Left lobe of liver (tissue), 2 donors: ENCODE data around the gene CTNNA2. TPM values are rescaled to one million over a fixed set of nuclear protein-coding genes. Genes with fewer than 3 reads are reported as not detected.
"Not testable (repeated sequence)": the region's sequence is repeated elsewhere in the genome, so short reads cannot be mapped to it uniquely, and the experiment has no call there.

ENCODE experiments used
- ATAC-seq: fragments of 200-7000 bp; cut with Tn5 transposase; one replicate; pipeline ENCODE4 v1.9.1; 2020; ENCODE audit warnings: mild to moderate bottlenecking, moderate library complexity
- DNase-seq: peaks from one replicate; pipeline ENCODE4 v3.0.0-alpha.2; 2020; ENCODE audit warnings: low spot score
- total RNA-seq: library from RNA; stranded (reverse); gene quantifications from one replicate; pipeline ENCODE4 v1.2.1, GENCODE V29; 2021
- donor health status: DM: no; HTN: no; CAD: no; lungs with moderate emphysema.
- donor health status: DM: no; HTN: yes; CAD: no.

Gene CTNNA2
- total RNA-seq, 1 donor from 2014 or later: not detected

DNA sequence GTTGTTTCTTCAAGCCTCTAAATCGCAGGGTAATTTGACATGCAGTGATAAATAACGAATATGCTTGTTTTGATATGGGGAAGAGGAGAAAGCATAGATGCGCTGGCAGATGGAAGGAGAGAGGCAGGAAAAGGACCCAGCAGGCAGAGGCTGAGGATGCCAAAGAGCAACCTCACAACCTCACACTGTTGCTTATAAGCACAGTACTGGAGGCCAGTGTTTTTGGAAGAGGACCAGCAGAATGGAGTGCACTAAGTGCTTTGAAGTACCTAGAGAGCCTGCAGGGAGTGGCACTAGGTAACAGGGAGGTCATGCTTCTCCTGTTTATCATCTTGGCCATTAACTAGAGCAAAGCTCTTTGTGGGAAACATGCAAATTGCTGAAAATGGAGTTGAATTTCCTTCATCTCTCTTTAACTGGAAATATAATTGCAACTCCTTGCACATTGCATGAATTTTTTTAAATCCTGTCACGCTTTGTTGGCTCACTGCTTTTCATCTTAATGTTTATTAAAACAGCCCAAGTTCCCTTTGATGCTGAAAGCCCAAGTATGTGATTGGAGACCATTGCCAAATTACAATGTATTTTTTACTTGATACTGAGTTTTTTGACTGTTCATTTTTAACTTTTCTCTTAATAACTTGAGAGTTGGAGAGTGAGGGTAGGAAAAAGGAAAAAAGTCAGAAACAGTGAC lies 555.3 kb downstream of the CTNNA2 start:
- no peak for DNase-seq
- ATAC-seq: no peak

DNA sequence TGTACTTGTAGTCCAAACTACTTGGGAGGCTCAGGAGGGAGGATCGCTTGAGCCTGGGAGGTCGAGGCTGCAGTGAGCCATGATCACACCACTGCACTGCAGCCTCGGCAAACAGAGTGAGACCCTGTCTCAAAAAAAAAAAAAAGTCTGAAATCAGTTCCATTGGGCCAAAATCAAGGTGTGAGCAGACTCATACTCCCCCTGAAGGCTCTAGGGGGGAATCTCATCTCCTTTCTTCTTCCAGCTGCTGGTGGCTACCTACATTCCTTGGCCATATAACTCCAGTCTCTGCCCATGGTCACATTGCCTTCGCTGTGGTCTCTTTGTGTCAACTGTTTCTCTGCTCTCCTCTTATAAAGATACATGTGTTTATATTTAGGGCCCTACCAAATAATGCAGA lies 557.7 kb downstream of the CTNNA2 start:
- ATAC-seq (no peak), DNase-seq (no peak)

DNA sequence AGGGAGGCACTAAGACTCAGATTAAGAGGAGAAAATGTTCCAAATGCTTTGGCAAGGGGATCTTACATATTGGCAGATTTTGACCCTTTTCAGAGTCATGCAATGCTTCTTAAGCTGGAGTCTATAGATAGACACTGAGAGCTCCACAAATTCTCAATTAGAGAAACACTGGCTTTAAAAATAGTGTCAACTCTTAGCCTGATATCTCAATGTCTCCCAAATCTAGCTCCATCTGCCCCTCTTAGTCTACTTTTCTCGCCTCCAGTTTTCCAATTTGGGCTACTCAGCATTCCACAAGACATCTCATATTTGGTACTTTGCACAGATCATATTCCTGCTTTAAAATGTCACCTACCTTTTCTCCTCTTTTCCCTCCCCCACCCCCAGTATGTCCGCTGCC lies 559.1 kb downstream of the CTNNA2 start:
- DNase-seq (no peak), ATAC-seq (no peak)

DNA sequence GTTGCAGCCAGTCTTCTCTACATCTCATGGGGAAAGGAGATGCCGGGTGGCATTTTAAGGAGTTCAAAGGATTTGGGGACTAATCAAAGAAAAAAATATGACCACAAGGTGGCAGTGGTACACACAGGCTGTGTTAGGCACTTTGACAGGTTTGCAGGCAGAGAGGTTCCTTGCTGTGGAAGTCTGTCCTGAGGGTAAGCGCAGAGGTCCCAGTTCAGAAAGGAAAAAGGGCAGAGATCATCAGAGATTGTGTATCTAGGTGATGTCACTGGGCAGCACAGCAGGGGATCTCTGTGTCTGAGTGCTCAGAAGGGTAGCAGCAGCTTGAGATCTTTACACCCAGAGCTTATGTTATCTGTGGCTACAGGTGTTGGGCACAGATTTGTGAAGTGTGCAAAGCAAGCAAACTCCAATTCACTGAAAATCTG lies 560.3 kb downstream of the CTNNA2 start:
- ATAC-seq (peak; percentile 93), DNase-seq (no peak)

DNA sequence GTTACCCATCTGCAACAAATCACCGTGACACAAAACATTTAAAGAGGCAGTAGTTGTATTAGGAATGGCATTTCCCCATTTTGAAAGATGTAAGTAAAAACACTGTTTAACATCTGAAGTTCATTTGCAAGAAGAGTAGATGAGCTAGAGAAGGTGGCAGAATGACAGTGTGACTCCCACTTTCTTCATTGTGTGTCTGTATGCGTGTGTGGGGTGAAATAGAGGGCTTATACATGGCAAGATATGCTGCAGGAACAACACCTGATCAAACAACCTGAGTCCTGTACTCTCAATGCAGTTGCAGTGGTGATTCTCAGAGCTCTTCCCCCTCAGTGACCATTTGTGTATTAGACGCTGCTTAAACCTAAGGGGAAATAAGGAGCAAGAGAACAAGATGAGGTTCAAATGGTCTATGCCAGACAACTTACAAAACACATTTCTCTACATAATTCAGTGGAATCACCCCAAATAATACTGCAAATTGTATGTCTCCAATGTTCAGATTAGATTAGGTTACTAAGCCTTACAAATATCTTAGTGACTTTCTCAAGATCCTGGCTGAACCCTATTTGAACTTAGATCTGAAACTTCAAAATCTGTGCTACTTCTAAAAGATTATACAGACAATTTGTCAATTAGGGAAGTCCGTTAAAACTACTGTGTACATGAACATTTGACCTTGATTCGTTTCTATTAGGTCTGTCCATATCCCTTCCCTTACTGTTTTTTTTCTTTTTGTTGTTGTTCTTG lies 561.6 kb downstream of the CTNNA2 start:
- ATAC-seq (no peak), DNase-seq (no peak)

DNA sequence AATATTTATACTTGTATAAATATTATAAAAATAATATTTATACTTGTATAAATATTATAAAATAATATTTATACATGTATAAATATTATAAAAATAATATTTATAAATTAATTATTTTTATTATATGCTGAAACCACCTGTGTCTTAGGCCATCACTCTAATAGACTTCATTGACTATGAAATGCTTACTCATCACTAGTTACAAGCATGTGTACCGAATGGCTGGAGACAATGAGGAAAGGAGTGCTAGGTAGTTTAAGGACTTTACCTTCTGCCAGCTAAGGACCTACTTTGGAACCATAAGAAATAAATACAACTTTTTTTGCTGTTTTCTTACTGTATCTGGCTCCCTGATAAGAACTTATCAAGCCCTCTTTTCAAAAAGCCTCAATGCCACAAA lies 562.9 kb downstream of the CTNNA2 start:
- ATAC-seq: no peak
- DNase-seq: no peak

DNA sequence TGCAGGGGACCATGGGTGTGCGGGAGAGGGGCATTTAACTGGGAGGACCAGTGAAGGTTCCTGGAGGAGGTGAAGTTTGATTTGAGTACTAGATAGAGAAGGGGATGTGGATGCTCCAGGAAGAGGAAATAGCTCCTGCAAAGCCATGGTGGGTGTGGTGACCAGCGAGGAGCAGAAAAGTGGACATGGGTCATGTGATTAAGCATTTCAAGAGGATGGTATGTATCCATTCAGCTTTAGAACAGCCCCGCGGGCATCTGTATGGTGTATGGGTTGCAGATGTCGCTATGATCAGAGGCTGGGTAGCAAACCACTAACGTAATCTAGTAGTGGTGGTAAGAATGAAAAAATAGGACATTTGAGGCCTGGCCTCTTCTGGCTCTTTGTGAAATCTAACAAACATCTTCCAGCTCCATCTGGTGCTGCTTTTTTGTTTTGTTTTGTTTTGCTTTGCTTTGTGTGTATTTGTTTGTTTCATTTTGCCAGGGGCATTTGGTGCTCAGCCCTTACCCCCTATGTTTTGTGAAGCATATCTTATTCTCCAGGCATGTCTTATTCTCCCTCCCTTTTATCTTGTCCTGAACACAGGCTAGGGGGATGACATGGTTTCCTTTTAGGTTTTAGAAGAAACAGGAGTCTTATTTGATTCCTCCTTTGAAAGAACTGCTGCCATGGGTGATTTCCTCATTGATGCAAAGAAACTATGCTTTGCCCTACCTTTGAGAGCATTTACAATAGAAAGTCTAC lies 565.6 kb downstream of the CTNNA2 start:
- ATAC-seq (no peak), DNase-seq (no peak)

DNA sequence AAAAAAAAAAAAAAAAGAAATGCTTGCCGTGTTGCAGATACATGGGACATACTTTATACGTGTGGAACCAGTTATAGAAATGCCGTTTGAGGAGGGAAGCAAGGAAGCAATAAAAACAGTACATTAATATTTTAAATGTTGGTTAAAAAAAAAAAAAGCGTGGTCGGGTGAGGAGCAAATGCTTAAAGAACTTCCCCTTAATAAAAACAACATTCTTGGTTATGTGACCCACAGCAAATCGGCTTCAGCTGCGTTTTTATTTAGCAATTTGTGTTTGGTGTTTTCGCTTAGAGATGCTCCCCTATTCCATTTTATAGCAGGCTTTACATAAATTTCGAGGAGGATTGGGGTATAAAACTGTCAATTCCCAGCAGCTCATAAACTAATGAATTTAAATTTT lies 568.1 kb downstream of the CTNNA2 start:
- no peak for DNase-seq
- ATAC-seq: no peak

DNA sequence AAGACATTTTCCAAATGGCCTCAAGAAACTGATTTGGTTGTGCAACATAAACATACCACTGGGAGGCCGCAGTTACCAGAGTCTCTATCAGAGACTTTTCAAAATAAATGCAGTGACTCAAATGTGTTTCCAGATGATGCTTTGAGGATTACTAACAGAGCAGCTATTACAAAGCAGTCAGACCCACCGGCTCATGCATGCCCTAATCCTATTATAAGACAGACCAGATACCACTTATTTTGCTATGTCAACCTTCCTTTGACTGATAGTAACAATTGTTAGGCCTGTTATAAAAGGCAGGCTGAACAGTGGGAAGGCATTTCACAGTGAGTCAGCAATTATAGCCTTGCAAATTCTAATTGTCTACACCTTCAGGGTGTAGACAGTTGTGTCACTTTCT lies 574.0 kb downstream of the CTNNA2 start:
- no peak for DNase-seq
- no peak for ATAC-seq

DNA sequence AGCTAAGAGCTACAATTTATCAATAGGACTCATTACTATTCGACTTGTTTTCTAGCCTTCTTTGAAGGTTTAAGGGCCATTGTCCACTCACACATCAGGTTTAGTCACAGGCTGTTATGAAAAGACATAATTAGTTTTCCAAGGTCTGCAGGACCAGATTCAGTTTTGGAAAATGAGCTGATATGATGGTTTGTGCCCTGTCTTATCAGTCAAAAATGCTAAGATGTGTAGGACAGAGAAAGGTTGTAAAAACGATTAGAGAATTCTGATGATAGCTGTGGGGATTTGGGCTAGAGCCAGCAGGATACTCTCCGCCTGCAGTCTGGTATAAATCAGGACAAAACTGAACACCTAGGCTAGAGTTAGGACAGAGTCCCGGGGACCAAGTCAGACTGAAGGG lies 578.4 kb downstream of the CTNNA2 start:
- DNase-seq: no peak
- ATAC-seq: no peak

DNA sequence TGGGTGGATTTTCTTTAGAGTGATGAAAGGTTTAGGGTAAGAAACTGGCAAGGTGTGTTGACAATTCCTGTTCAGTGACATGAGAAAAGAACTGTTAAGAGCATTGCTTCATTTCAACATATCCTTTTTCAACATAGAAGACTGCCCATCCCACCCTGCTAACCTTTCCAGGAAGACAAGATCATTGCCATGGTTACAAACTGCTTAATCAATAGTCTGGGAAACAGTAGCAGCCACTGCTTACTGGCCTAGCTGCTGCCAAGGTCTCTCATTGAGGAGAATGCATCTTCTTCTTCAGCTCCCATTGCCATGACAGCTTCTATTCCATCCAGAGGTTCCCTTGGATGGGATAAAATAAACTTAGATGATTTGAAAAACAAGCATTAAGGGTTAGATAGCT lies 579.6 kb downstream of the CTNNA2 start:
- ATAC-seq (no peak), DNase-seq (no peak)

DNA sequence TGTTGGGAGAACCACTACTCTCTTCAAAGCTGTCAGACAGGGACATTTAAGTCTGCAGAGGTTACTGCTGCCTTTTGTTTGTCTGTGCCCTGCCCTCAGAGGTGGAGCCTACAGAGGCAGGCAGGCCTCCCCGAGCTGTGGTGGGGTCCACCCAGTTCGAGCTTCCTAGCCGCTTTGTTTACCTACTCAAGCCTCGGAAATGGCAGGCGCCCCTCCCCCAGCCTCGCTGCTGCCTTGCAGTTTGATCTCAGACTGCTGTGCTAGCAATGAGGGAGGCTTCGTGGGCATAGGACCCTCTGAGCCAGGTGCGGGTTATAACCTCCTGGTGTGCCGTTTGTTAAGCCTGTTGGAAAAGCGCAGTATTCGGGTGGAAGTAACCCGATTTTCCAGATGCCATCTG lies 585.7 kb downstream of the CTNNA2 start:
- ATAC-seq, DNase-seq: not testable (repeated sequence)

DNA sequence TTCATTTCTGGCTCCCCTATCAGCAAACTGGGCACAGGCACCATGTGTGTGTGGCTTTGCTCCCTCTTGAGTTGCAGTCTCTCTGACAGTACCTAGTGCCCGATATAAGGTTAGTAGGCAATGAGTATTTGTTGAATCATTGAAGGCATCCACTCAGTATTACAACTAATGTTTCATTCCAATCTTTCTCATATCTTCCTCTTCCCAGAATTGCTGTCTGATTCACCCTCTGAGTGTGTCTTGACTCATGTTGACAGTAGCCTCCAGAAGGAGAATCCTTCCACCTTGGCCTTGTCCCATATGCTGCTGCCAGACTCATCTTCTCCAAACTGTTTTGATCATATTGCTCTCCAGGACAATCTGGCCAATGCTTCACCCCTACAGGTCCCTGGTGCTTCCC lies 589.2 kb downstream of the CTNNA2 start:
- ATAC-seq (no peak), DNase-seq (no peak)

DNA sequence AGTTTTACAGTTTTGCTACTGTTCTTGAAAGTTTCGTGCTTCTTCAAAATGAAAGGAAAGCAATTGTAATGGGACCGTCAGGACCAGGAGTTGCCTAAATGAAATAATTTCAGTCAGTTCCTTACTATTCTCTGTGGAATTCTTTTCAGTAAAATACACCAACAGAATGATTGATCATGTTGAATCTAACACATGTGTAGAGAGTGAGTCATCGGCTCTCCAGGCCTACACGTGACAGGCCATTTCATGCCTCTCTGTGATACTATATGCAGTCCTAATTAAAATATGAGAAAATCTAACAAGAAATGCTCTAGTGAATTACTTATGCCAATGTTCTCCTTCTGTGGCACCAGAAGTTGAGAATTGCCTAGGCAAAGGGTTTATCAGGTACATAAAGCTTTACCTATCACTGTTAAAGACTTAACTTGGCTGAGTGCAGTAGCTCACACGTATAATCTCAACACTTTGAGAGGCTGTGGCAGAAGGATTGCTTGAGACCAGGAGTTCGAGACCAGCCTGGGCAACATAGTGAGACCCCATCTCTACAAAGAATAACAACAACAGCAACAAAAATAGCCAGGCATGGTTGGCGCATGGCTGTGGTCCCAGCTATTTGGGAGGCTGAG lies 592.3 kb downstream of the CTNNA2 start:
- DNase-seq: no peak
- ATAC-seq: no peak

DNA sequence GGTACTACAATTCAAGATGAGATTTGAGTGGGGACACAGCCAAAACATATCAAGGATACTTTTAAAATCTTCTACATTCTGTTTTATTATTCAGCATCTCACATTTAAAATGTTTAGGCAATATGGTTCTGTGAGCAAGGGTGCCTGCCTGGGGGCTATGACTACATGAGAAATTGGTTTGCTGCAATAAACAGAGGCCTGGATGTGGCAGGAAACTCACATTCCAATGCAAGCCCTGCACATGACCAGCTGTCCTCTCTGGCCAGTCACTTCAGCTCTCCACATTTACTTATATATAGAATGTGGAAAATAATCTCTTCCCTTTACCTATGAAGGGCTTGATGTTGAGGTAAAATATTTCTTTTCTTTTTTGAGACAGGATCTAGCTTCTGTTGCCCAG lies 598.3 kb downstream of the CTNNA2 start:
- DNase-seq: no peak

DNA sequence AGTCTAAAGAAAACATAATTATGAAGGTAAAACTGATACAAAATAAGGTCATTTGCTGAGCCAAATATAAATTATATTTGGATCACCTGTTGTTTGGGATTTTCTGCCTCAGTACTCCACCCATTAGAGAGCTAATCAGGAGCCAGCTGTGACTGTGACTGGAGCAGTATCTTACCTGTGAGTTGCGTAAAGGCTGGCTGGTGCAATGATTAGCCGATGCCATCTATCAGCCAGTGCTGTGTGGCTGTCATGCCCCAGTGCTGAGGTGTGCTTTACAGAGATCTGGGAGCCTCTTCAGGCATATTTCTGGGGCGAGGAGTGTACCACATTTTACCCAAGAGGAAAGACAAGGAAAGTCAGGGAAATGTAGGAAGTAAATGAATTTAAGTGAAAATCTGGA lies 599.9 kb downstream of the CTNNA2 start:
- no peak for ATAC-seq
- DNase-seq: no peak

More for the DNA sequence above, 598.3 kb downstream of the CTNNA2 start:
- ATAC-seq: no peak

DNA sequence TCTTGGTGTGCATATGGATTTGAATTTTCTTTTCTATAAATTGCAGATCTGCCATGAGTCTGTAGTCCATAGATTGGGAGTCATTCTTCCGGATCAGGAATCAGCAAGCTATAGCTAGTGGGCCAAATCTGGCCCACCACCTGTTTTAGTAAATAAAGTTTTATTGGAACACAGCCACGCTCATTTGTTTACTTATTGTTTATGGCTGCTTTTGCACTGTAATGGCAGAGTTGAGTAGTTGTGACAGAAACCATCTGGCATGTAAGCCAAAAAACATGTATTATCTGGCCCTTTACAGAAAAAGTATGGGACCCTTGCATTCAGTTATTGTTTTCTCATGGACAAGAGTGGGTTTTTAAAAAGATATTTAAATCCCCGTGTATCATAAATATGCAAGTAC lies 600.5 kb downstream of the CTNNA2 start:
- ATAC-seq (no peak), DNase-seq (no peak)

DNA sequence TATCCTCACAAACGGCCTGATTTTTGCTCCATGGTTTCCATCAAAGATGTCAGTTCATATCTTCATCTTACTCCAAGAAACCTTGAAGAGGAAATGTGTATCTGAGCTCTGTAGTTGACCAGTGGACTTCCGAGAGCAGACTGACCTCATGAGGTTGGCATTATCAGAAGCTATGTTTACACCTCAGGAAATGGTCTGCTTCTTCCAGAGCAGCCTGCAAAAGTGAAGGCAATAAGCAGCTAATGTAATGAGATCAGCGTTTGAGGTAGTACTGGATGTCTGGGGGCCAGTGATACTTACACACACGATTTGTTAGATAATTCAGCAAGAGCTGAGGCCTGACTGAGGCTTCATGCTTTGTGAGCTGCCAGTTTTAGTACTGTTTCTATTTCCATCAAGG lies 602.0 kb downstream of the CTNNA2 start:
- DNase-seq: no peak
- ATAC-seq: no peak

DNA sequence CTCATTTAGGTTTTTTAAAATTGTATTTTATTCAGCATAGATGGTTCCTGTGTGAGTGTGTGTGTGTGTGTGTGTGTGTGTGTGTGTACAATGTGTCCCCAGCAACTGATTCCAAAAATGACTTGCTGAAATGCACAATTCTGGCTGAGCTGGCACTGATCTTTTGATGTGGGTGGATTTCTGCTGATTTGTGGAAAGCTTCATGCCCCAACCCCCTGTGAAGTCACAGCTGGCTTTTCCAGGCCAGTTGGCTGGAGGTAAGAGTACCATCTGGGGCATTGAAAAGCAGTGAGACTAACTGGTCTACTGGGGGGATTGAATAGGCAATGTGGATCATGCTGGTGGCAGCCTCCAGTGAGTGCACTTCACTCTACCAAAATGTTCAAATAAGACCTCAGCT lies 604.5 kb downstream of the CTNNA2 start:
- DNase-seq (no peak), ATAC-seq (no peak)

DNA sequence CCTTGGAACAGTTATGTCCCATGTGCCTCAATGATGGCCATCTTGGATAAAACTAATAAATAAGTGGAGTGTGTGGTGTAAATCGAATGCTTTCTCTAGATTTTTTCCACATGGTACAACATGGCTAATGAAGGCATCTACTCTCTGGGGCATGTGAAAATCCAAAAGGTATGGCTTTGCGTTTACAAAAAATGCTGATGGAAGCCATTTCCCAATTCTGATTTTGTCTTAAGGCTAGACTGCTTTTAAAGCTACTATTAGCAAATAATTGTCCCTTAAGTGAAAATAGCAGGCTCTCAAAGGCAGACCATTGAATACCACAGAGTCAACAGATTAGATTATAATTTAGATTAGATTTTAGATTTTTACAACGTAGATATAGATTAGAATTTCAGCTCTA lies 608.0 kb downstream of the CTNNA2 start:
- ATAC-seq (no peak), DNase-seq (no peak)

DNA sequence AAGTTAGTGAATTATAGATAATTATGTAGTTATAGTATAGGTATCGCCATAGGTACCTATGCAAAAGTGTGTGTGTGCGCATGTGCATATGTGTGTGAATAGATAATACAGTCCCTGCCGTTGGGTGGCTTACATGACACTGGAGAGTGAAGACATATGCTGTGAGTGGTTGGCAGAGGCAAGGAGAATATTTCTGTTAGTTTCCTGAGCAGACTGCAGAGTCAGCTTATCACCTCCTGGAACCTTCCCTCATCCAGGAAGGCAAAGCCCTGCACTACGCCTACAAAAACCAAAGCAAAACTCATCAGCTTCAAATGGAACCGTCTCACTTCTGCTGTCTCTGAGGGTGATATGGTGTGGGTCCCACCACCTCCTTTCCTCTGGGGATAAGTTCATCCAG lies 609.8 kb downstream of the CTNNA2 start:
- ATAC-seq (no peak), DNase-seq (no peak)
